Embryonic facial prominence (tissue), 1 donor: ENCODE data around the gene COL23A1.

ENCODE experiments used
- DNase-seq: peaks from one replicate; pipeline ENCODE4 v3.0.0-alpha.2; 2016; ENCODE audit errors: extremely low spot score

The COL23A1 gene

DNA sequence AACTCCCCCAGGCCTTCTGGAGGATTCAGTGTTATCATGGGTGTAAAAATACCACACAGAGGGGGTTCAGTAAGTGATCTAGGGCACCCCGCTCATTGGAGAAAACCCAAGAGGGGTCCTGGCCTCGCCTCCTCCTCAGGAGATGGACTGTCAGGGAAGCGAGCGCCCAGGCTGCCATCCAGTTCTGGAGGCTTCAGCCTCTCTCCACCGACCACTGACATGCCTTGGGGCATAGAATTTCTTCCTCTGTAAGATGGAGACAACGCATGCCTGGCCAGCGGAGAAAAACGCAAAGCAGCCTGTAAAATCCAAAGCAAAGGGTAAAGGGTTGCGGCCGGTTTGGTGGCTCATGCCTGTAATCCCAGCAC is 165.4 kb downstream of the COL23A1 start:
- DNase-seq: no peak

DNA sequence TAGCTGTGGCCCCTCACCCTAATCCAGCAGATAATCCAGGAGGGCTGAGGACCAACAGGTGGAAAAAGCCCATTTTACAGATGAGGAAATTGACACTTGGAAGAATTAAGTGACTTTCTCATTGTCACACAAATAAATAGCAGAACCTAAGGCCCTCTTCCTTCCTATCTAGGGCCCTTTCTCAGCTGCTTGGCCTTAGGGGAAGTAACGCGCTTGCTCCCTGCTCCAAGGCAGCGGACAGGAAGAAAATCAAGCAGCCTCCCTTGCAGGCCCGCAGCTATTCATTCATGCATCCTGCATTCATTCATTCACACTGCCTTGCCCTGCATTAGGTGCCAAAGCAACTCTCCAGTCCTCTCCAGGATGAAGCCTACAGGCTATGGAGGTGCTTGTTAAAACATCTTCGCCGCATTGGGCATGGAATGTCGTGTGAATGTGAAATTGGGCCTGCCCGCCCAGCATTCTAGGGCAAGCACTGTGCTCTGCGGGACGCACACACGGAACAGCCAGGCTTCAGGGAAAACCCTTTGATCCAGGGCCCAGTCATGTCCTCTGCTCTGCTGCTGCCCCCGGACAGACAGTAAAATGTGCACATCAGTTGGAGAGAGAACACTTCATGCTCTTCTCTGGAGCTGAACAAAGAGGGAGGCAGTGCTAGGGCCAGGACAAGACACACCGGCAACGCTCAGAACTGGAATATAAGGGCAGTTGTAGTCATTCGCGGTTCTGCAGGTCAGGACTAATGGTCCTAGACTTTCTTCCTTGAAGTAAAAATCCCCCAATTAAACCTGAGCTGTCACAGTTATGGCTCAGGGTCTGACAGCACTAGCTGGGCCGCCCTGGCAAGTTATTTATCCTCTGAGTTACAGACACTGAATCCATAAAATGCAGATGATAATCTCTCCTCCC is 166.0 kb downstream of the COL23A1 start:
- DNase-seq: no peak

DNA sequence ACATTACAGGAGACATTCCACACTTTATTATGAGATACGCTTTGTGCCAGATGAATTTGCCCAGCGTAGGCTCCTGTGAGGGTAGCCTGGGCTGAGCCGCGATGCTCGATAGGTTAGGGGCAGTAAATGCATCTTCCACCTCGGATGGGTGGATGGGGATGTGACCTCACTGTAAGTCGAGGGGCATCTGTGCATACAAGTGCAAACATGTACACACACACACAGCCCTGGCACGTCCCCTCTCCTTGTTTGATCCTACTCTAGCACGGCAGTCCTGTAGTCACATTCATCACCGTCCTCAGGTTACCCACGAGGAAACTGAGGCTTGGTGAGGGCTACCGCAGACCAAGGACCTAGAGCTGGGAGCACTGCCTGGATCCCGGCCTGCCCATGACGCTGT is 166.8 kb downstream of the COL23A1 start:
- DNase-seq: no peak

DNA sequence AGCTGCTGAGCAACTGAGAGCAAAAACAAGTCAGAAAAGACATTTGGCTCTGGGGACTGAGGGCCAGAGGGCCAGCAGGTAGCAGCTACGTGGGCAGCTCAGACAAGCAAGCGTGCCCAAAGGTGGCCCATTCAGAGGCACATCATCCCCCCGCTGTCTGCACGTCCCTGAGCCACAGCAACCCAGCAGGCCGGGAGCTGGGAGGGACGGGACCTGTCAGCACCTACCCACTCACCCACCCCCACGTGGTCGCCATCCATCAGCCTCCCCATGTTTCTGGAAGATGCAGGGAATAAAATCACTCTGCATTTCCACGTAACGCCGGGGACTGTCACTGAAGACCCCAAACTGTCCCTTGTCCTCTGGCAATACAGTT is 167.8 kb downstream of the COL23A1 start:
- no peak for DNase-seq

DNA sequence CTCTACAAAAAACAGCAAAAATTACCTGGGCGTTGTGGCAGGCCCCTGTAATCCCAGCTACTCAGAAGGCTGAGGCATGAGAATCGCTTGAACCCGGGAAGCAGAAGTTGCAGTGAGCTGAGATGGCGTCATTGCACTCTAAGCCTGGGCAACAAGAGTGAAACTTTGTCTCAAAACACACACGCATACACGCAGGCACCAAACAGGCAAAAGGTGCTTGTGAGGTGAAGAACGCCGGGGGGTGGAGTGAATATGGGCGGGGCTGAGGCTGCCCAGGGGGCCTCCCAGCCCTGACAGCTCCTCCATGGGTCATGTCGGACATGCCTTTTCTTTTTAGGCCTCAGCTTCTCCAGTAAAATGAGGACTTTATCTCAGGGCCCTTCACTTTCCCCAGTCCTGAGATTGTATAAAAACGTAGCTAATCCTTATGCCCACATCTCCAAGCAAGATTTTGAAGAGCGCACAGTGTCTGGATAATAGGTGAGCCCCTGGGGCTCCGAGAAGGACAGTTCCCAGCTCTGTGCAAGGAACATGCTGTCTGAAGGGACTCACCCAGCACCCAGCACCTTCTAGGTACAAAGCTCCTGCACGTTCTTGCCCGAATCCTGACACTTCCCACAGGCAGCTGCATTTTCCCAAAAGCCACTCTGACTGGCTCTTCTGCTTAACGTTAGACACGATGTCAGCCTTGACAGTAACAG is 168.3 kb downstream of the COL23A1 start:
- DNase-seq: no peak

DNA sequence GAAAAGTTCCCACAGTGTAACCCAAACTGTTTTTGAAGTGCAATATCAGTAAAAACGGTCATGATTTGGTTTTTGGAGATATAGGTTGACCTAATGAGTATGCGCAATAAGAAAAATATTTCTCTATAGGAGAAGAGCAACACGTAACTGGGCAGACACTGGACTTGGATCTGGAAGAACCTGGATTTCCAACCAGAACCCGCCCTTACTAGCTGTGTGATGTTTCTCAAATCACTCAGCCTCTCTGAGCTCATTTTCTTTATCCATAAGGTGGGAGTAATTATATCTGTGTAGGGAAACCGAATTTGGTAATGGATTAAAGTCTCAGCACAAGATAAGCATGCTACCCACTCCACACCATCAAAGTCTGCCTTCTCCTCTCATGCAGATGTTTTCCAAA is 169.1 kb downstream of the COL23A1 start:
- DNase-seq: no peak

DNA sequence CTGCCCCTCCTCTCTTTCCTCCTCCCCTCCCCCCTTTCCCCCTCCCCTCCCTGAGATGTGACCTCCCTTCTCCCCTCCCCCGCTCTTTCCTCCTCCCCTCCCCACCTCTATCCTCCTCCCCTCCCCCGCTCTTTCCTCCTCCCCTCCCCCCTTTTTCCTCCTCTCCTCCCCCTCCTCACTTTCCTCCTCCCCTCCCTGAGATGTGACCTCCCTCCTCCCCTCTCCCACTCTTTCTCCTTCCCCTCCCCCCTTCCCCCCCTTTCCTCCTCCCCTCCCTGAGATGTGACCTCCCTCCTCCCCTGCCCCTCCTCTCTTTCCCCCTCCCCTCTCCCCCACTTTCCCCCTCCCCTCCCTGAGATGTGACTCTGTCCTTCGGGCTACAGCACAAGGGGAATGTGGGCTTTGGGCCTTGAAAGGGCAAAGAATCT is 169.8 kb downstream of the COL23A1 start:
- no peak for DNase-seq

DNA sequence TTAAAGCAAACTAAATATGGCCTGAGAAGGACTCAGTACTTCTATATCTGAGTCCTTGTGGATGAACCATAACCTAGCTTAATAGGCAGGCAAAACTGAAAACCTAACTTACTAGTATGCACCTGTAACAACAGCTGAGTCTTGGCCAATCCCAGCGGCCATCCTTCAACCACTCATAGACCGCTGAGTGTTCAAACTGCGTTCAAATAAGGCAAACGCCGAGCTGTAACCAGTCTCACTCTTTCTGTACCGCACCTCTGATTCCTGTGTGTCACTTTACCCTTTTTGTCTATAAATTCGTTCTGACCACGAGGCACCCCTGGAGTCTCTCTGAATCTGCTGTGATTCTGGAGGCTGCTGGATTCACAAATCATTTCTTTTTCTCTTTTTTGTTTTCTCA is 170.5 kb downstream of the COL23A1 start:
- no peak for DNase-seq

DNA sequence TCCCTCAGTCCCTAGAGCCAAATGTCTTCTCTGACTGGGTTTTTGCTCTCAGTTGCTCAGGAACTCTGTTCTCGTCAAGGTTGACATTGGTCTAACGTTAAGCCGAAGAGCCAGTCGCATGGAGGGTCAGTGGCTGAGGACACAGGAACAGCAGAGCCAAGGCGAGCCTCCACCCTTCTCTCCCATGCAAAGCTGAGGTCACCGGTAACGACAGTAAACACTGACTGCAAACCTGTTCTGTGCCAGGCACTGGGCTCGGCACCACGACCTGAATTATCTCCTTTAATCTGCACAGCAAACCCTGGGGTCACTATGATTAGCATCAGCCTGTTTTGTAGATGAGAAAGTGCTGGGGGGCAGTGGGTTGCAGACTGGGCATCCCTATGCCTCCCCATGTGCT is 171.0 kb downstream of the COL23A1 start:
- DNase-seq: no peak

DNA sequence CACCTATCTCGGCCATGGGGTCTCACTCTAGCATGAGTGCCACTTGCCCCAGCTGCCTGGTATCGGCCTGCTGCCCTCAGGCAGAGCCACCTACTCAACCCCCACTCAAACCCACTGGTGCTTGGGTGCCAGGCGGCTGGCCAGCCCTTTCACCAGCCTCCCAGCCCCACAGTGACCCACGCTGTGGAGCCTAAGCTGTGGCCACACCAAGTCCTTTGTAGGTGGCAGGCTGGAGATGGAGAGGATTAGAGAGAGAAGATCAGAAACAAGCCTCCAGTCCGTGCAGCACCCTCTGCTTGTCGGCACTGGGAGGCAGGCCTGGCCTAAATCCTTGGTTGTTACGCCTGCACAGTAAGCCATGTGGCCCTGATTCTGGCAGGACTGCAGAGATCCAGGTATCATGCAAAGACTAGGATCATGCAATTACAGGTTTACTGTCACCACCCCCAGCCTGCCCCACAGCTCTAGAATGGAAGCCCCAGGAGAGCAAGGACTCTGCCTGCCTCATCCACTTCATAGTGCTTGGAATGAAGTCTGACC is 171.7 kb downstream of the COL23A1 start:
- DNase-seq: no peak

DNA sequence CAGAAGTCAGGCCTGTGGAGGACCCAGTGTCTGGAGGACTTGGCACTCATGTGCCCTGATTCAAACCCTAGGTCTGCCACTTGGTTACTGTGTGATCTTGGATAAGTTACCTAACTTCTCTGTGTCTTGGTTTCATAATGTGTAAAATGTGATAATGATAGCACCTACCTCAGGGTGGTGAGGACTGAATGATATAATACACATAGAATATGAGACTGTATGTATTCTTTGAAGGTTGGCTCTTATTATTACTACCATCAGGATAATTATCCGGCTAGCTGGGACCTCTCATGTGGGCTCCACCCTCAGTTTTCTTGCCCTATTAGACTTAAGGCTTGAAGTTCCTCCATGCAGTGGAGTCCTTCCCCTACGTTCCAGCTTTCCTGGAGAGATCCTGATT is 172.2 kb downstream of the COL23A1 start:
- DNase-seq: no peak

DNA sequence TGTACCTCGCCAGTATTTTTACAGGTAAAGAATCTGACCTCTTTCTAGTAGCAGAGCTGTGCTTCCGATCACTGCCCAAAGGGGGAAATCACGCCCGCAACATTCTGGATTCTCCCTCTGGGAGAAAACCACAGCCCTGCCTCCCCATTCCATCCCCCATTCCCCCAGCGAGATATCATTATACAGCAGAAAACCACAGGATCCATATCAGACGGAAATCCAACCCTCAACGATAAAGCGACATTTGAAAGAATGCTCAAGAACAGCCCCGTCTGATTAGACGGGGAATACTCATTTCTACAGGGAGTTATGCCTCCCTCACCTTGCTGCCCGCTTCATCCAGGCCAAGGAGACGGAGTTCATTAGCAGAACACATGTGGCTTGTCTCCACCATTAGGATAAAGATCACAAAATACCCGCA is 172.8 kb downstream of the COL23A1 start:
- no peak for DNase-seq

DNA sequence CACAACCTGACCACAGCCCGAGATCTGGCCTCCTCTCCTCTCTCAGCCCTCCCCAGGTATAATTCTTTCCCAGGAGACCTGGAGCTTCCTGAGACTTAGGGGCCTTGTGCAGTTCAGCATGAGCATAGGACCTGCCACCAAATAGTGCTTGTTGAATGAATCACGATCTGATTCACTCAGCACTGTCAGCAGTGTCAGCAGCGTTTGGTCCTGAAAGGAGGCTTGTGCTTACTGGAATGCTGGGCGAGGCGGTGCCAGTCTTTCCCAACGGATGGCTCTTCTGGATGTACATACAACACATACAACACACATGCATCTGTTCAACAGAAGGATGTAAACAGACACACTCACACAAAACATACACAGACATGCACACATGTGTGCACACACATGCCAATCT is 173.3 kb downstream of the COL23A1 start:
- DNase-seq: no peak

DNA sequence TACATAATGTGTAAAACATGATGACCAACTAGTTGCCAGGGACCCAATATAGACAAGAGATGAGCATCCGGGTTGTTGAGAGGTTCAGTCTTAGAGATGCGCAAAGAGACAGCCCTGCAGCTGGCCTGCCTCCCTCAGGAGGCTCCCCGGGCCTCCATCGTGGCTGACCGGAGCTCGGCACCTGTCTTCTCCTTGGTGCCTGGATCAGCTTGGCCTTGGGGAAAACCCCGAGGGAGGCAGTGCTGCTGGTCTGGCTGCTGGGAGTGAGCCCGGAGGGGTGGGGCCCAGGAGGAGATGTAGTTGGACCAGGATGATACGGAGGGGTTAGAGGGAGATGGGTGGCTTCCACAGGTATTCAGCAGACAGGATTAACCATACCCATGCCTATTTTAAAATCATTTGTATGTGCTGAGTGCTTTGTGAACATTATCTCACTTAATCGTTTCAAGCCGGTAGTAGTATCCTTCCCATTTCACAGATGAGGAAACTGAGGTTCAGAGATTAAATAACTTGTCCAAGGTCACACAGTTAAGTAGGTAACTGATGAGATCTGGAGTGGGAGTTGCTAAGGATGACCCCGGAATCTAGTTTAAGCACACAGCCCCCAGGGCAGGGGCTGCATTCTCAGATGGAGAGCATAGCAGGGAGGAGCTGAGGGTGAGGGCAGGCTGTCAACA is 173.8 kb downstream of the COL23A1 start:
- DNase-seq: no peak

DNA sequence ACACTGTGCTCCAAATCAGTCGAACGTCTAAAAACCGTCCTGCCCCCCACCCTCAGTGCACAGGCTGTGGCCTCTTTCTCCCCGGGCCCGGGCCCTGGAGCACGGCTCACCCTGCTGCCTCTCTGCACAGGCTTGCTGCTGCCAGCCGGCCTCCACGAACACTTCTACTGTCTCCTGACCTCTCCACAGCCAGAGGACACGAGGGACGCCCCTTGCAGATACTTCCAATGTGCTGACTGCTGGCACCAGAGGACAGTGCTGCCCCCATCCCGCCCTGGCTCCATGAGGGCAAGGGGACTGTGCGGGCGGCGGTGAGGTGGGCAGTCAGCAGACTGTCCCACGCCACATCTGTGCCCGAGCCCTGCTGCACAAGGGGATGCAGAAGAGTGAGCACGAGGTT is 174.8 kb downstream of the COL23A1 start:
- no peak for DNase-seq

DNA sequence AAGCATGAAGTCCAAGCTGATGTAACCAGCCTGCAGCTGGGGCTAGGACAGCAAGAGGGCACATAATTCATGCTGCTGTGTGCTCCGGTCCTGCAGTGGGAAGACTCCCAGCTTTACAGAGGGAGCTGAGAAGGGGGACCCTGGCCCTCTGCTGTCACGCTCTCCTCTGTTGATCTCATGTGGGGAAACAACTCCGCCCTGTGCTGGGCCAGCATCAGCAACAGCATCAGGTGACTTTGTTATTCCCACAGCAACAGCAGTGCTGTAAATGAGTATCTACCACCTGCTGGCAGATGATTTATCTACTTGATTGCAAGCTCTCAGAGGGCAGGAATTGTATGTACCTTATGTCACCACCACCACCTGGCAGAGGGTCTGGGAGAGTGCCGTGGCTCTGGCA is 176.2 kb downstream of the COL23A1 start:
- DNase-seq: no peak

DNA sequence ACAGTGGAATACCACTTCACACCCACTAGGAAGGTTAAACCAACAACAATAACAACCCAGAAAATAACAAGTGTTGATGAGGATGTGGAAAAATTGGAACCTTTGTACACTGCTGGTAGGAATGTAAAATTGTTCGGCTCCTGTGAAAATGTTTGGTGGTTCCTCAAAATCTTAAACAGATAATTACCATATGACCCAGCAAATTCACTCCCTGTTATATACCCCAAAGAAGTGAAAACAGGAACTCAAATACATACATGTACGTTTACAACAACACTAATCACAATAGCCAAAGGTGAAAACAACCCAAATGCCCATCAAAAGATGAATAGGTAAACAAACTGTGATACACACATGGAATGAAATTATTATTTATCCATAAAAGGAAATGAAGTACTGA is 179.1 kb downstream of the COL23A1 start:
- DNase-seq: no peak

DNA sequence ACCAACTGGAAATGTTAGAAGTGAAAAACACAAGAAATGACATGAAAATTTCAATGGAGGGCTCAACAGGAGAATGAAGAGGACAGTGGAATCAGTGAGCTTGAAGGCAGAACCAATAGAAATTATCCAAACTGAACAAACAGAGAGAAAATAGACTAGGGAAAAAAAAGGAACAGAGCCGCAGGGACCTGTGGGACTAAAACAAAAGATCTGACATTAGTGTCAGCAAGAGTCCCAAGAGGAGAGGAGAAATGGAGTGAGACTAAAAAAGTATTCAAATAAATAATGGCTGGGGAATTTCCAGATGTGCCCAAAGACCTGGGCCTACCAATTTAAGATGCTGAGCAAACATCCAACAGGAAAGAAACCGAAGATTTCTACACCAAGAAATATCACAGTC is 182.5 kb downstream of the COL23A1 start:
- no peak for DNase-seq

DNA sequence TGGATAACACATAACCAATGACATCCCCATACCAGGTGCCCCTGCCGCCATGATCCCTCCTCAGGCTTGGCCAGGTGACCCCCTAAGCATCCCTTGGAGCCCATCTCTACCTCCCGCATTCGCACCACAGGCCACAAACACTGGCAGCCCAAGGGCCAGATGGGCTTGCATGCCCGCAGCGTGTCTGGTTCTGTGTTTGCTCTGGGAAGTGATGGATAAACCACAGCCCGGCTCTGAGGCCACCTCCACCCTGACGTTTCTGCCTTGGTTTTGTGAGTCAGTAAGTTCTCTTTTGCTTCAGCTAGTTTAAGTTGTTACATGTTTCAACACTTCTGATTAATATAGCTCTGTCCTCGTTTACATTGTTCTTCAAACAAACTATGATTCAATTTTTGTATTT is 185.2 kb downstream of the COL23A1 start:
- no peak for DNase-seq

DNA sequence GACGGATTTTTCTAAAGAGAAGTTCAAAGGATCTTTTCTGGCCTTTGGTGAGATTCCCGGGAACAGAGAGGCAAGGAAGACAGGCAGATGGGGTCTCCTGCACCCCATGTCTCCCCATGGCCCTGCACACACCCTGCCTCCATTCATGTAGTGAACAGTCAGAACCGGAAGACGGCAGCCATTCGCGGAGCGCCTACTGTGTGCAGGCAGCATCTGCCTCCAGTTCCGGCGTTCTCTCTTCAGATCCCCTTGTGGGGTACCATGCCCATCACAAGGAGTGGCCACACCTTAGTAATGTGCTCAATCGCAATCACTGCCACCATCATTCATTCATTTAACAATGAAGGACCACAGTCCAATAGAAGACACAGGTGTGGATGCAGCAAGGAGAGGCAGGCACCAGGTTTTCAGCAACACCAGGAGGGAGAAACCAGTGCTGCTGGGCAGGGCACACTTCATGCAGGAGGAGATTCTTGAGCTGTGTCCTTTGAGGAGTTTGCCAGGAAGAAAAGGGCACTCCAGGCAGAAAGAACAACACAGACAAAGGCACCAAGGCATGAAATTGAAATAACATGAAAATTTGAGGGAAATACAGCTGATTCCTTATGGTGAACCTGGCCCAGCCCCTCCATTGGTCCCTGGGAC is 186.1 kb downstream of the COL23A1 start:
- no peak for DNase-seq

DNA sequence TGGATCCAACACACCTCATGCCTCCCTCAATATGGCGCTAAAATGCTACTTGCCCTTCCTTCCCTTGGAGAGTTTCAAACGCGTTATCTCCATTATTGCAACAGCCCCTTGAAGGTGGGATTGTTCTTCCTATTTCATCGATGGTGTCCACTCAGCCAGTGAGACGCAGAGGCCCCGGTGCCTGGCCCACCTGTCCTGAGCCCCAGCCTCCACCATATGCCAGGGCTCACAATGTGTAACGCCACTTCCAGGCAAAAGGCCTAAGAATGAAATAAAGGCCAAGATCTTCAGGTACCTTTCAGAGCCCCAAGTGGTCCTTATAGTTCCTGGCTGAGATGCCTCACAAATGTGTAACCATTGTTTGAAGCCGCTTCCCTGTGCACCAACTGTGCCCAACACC is 186.8 kb downstream of the COL23A1 start:
- no peak for DNase-seq

DNA sequence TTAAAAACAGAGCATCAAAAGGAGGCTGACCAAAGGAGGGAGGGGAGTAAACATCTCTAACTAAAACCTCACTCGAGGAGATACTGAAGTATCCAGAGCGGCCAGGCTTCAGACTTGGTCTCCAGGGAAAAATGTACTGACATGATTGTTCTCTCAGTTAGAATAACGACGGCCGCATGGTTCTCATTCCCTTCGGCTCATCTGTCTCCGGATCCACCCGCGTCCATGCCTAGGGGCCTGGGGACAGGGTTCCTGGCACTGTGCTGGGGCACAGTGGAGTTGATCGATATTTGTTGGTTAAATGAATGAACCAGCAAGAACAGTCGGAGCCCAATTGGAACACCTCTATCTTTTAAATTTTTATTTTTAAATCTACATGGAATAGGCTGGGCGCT is 190.5 kb downstream of the COL23A1 start:
- no peak for DNase-seq
